Left lobe of liver (tissue), 2 donors: ENCODE results near the gene KLF7. TPM values are rescaled to one million over a fixed set of nuclear protein-coding genes. Genes with fewer than 3 reads are reported as not detected.
A peak's percentile ranks its signal among the peaks of the same experiment; 100 is the strongest.

Experiments used
- ATAC-seq: fragments of 200-7000 bp; cut with Tn5 transposase; one replicate; pipeline ENCODE4 v1.9.1; 2020; ENCODE audit warnings: mild to moderate bottlenecking, moderate library complexity
- DNase-seq: peaks from one replicate; pipeline ENCODE4 v3.0.0-alpha.2; 2020; ENCODE audit warnings: low spot score
- total RNA-seq: library from RNA; stranded (reverse); gene quantifications from one replicate; pipeline ENCODE4 v1.2.1, GENCODE V29; 2021
- donor health status: DM: no; HTN: no; CAD: no; lungs with moderate emphysema.
- donor health status: DM: no; HTN: yes; CAD: no.

Gene KLF7
- total RNA-seq, 1 donor from 2014 or later = 9.7 TPM

DNA sequence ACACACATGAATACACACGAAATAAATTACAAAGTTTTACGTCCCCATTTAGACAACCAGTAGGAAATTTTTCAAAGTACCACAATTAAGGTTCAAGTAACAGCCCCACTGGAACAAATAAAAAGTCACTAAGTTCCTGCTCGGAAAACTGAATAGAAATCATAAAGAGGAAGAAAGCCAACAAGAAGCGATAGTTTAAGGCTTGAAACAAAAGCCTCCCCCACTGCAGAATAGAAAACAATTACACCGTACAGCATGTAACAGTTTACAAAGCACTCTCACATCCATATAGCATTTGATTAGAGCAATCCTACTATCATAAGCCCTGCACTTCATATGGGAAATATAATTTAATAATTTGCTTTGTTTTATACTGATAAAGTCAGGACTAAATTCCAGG lies 15.5 kb downstream of the KLF7 start:
- DNase-seq (no peak), ATAC-seq (no peak)

DNA sequence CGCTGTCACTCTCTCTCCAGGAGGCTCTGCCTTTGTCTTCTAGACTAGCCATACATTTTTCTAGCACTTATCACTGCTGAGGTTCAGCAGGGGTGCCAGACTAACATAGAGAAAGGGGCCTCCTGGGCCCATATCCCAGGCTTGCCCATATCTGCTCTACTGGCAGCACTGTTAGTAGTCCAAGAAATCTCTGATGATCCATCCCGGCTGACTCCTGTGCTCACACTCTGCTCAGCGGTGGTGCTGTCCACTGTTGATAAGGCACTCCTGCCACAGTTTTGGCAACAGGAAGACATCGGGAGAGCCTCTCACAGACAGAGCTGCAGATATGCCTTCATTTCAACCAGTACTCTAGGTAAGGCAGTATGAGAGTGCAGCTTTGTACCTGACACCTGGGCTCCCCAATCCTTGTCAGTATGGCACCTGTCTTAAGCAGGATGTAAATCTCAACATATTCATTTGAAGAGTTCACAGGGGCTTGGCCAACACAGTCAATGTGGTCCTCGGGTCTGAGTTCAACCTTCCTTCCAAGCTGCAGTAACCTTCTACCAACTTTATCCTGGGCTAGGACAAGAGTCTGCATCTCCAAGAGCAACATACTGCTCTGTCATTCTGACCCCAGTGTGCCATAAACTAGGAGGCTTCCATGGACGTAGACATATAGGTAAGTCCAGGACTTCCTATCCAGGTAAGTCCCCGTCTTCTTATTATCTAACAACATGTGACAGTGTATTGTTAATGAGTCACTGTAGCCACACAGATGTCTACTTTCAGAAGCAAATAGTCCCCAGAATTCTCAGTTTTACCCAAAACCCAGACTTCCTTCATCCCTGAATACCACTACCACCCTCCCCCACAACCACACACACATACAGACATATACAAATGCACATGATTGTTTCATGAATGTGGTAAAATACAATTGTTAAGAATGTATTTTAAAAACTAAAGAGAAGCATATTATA lies 16.2 kb downstream of the KLF7 start:
- DNase-seq (no peak), ATAC-seq (peak; percentile 14)

DNA sequence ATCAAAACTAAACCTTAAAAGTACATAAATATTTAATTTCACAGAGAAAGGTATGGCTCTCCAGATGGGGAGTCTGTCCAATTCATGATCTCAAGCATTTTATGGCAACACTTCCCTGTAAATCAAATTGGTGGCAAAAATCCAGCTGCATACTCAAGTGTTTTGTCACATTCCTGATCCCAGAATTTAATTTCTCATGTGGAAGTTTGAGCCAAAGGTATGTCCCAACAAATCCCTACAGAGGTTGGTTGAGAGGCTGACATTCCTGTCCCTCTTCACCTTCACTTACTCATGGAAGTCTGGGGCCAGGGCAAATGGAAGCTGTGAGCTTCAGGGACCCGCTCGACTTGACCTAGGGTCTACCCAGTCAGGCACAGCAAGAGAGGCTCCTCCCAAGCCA lies 17.7 kb downstream of the KLF7 start:
- no peak for ATAC-seq
- no peak for DNase-seq

GRCh38 chr2:207144173-207144785 lies 21.5 kb downstream of the KLF7 start:
- no peak for DNase-seq
- ATAC-seq = no peak

- ATAC-seq = peak; percentile 79
- peak; percentile 59 for DNase-seq
Measured at GRCh38 chr2:207143215-207144172, 22.3 kb downstream of the KLF7 start.

GRCh38 chr2:207142461-207142860 lies 23.3 kb downstream of the KLF7 start:
- DNase-seq (no peak), ATAC-seq (peak; percentile 47)

DNA sequence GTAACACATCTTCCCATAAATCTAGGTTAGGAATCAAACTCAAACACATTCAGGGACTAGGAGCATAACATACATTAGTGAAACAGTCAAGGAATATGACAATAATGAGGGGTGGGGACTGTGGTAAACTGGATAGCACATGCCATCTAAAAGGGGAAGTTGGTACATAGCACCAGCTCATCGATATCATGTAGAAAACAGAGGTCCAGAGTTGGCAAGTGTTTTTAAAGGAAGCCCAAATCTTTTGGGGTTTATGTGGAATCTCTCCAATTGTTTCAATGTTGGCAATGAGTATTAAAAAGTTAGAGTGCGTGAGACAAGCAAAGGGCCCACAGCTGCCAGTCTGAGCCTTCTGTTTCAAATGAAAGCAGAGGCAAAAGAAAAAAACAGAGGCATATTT lies 24.4 kb downstream of the KLF7 start:
- DNase-seq = no peak
- no peak for ATAC-seq

GRCh38 chr2:207140265-207140664 lies 25.5 kb downstream of the KLF7 start:
- ATAC-seq (no peak), DNase-seq (no peak)

- DNase-seq = no peak
- ATAC-seq = no peak
Measured at GRCh38 chr2:207139552-207139951, 26.2 kb downstream of the KLF7 start.

GRCh38 chr2:207138627-207139297 lies 27.0 kb downstream of the KLF7 start:
- DNase-seq = no peak
- no peak for ATAC-seq

- ATAC-seq = no peak
- DNase-seq = no peak
Measured at GRCh38 chr2:207137596-207138337, 28.0 kb downstream of the KLF7 start.

DNA sequence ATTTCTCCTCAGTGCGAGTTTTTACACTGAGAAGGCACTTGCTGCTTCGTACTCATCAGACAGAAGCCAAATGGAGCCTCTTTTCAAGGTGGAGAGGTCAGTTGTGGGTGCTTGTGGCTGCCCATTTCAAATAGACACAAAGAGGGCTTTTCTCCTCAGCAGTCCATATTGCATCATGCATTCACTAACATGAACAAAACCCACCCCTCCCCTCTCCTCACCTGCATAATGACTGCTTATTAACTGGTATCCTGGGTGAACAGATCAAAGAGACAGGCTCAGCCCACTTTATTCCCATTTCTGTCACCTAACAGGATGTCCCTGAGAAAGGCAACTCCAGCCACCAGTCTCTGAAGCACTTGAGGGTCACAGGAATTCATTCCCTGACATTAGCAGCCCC lies 28.9 kb downstream of the KLF7 start:
- DNase-seq = no peak

GRCh38 chr2:207135801-207136457 lies 29.8 kb downstream of the KLF7 start:
- ATAC-seq (no peak), DNase-seq (no peak)

More for the DNA sequence above, 28.9 kb downstream of the KLF7 start:
- no peak for ATAC-seq

DNA sequence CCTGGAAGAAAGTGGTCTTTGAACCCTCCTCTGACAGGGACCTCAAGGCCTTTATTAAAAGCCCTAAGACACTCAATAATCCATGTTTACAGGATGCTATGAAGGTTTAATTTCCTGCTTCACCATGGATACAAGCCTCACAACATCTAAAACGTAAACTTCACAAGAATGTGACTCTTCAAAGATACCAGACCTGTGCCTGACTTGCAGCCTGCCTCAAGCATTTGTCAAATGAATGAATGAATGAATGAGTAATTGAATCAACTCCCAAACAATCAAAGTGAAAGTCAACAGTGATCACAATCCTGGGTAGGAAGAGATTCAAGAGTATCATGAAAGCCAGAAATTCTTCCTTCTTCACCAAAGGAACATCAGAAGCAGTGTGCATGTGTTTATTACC lies 30.4 kb downstream of the KLF7 start:
- DNase-seq = no peak
- ATAC-seq = no peak

GRCh38 chr2:207133820-207134519 lies 31.8 kb downstream of the KLF7 start:
- ATAC-seq (peak; percentile 55), DNase-seq (no peak)

DNA sequence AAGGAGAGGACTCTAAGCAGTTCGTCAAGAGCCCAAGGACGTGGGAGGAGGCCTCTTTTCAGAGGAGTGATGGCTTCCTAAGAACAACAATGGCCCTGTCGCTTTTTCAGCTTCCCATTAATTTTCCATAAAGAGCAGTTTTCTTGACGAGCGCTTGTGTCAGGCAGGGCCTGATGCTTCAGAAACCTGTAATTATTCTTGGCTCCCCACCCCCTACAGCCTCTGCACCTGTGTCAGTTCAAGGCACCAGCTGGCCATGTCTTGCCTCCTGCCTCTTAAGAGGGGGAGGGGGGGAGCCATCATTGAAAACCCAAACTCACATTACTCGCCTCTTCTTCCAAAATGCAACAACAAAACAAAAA lies 32.3 kb downstream of the KLF7 start:
- ATAC-seq = no peak

DNA sequence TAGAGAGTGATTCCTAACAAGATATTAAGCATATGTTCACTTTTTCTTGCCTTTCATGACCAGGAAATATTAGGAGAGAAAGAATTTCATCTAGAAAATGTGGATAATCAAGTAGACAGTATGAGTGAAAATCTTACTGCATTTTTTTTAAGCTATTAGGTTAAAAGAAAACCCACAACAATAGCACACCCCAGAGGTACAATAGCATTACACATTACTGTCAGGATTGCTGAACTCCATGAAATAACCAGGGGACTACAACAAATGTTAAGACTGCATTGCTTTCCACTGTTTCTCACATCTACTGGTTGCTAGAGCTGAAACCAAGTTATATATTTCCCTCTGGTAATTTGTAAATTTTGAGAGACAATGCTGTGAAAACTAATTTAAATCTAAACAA lies 33.7 kb downstream of the KLF7 start:
- ATAC-seq (no peak), DNase-seq (no peak)

More for the DNA sequence above, 32.3 kb downstream of the KLF7 start:
- DNase-seq = no peak

- DNase-seq (no peak), ATAC-seq (no peak)
Measured at GRCh38 chr2:207131594-207131993, 34.2 kb downstream of the KLF7 start.
